GM12864 (cell line): ENCODE measurements around the gene HTR4.

ENCODE experiments used
- DNase-seq: peaks from one replicate; pipeline ENCODE4 v3.0.0-alpha.2; 2011; ENCODE audit warnings: low read depth
- H3K4me3 ChIP-seq: 2 replicates; pipeline ENCODE4 v1.5.1; 2011; ENCODE audit warnings: mild to moderate bottlenecking, low read depth, low read length, control low read depth
- CTCF ChIP-seq: IDR thresholded peaks from 2 replicates; pipeline ENCODE4 v1.5.1; 2011; ENCODE audit warnings: low read depth, mild to moderate bottlenecking, moderate library complexity, low read length, control low read depth, inconsistent platforms; ENCODE audit errors: missing control alignments

Gene HTR4

GRCh38 chr5:148583421-148583965 lies 70.8 kb downstream of the HTR4 start:
- no peak for DNase-seq
- H3K4me3 ChIP-seq: no peak overlapping the region
- TF ChIP-seq CTCF: no peak

DNA sequence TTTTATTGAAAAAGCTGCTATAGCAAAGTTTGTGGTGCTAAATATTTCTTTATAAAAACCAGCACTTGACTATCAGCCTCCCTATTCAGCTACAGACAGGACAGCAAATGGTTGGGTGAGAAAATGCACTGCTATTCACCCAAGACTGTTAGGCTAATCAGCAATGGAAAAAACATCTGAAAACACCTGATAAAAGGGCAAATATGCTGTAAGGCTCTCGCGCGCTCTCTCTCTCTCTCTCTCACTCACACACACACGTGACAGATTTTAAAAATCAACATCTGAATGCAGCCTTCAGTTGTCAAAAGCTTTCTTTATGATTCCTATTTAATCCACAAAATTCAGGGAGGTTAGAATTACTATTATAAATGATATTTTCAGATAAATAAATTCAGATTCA lies 80.2 kb downstream of the HTR4 start:
- no peak for DNase-seq
- no peak for TF ChIP-seq CTCF
- no peak overlapping the region for H3K4me3 ChIP-seq

- DNase-seq: no peak
- TF ChIP-seq CTCF: no peak
- H3K4me3 ChIP-seq: no peak overlapping the region
These were observed 81.0 kb downstream of the HTR4 start for GRCh38 chr5:148573374-148573773.

- no peak overlapping the region for H3K4me3 ChIP-seq
- DNase-seq: no peak
- TF ChIP-seq CTCF: no peak
These were observed 84.4 kb downstream of the HTR4 start for GRCh38 chr5:148569948-148570347.

DNA sequence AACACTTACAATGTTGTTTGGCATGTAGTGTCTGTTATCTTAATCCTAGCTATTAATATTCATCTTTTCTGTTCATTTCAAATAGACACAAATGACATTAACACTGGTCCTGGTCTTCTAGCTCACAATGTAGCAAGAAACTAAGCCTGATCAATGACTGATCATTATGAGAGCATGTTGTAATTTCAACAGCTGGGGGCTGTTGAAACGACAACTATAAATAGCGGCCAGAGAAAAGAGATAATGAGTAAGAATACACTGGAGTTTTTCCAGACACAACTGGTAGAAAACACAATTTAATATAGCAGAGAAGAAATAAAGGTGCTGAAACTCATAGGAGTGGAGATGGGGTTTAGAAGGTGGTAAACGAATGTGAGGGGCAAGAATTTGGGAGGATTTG lies 89.2 kb downstream of the HTR4 start:
- TF ChIP-seq CTCF: no peak
- H3K4me3 ChIP-seq: no peak overlapping the region
- DNase-seq: no peak

GRCh38 chr5:148563021-148563420 lies 91.3 kb downstream of the HTR4 start:
- H3K4me3 ChIP-seq: no peak overlapping the region
- TF ChIP-seq CTCF: no peak
- DNase-seq: no peak

DNA sequence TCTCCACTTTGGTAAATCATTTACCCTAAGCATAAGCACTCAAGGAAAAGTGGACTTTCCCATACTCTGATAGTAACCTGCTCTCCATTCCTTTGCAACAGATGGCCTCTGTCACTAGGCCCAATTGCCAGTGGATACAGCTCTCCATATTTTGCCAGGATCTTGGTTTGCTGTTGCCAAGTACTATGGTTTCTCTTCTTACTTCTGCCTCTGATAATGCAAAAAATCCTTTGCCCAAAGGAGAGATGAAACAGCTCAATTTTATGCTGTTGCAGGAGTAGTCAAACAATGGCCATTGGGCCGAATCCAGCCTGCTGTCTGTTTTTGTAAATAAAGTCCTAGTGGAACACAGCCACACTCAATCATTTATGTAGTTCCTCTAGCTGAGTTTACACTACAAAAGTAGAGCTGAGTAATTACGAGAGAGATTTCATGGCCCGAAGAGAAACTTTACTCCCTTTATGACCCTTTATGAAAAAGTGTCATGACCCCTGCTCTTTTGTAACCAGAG lies 92.5 kb downstream of the HTR4 start:
- H3K4me3 ChIP-seq: no peak overlapping the region
- TF ChIP-seq CTCF: no peak
- DNase-seq: no peak
